GM23338 (cell line): ENCODE results near the gene GAD1. TPM values are rescaled to one million over a fixed set of nuclear protein-coding genes. Genes with fewer than 3 reads are reported as not detected.

ENCODE experiments used
- ATAC-seq: fragments of 200-7000 bp; cut with Tn5 transposase; 3 replicates; pipeline ENCODE4 v1.9.1; 2020
- DNase-seq: peaks from one replicate; pipeline ENCODE4 v3.0.0-alpha.2; 2015; ENCODE audit warnings: low spot score
- H2AFZ ChIP-seq: fragments of 200-600 bp; sonication (generic); 2 replicates; pipeline ENCODE4 v1.8.0; 2016; ENCODE audit warnings: antibody characterized with exemption, mild to moderate bottlenecking, moderate library complexity
- H3F3A ChIP-seq: fragments of 200-600 bp; sonication (generic); replicated peaks from 2 replicates; pipeline ENCODE4 v1.8.0; 2017; ENCODE audit warnings: antibody characterized with exemption, mixed run types, low read depth
- H3K27ac ChIP-seq: fragments of 200-600 bp; sonication (generic); 2 replicates; pipeline ENCODE4 v1.6.1; 2016; ENCODE audit warnings: low read depth
- H3K27me3 ChIP-seq: fragments of 200-600 bp; sonication (generic); 2 replicates; pipeline ENCODE4 v1.8.0; 2016; ENCODE audit warnings: mild to moderate bottlenecking, mixed run types, moderate library complexity; ENCODE audit not compliant: insufficient read depth
- H3K36me3 ChIP-seq: fragments of 200-600 bp; sonication (generic); 2 replicates; pipeline ENCODE4 v1.8.0; 2016; ENCODE audit warnings: mild to moderate bottlenecking; ENCODE audit not compliant: insufficient read depth
- H3K4me1 ChIP-seq: fragments of 200-600 bp; sonication (generic); 2 replicates; pipeline ENCODE4 v1.8.0; 2016; ENCODE audit warnings: mild to moderate bottlenecking, moderate library complexity; ENCODE audit not compliant: insufficient read depth
- H3K4me2 ChIP-seq: fragments of 200-600 bp; sonication (generic); 2 replicates; pipeline ENCODE4 v1.7.1; 2017; ENCODE audit warnings: mixed run types
- H3K4me3 ChIP-seq: fragments of 200-600 bp; sonication (generic); 2 replicates; pipeline ENCODE4 v1.6.1; 2016; ENCODE audit warnings: mixed run types
- H3K79me2 ChIP-seq: fragments of 200-600 bp; sonication (generic); replicated peaks from 2 replicates; pipeline ENCODE4 v1.8.0; 2017; ENCODE audit warnings: mild to moderate bottlenecking; ENCODE audit not compliant: insufficient read depth
- H3K9me2 ChIP-seq: fragments of 200-600 bp; sonication (generic); 2 replicates; pipeline ENCODE4 v1.8.0; 2017; ENCODE audit not compliant: insufficient read depth
- H4K20me1 ChIP-seq: fragments of 200-600 bp; sonication (generic); replicated peaks from 2 replicates; pipeline ENCODE4 v1.8.0; 2017; ENCODE audit warnings: mild to moderate bottlenecking; ENCODE audit not compliant: insufficient read depth
- H3K27ac Mint-ChIP-seq: 2 replicates; pipeline ENCODE4 v1.8.0; 2020; ENCODE audit warnings: inconsistent platforms, mild to moderate bottlenecking, moderate library complexity, mixed read lengths
- H3K27me3 Mint-ChIP-seq: 3 replicates; pipeline ENCODE4 v1.8.0; 2022; ENCODE audit warnings: low read depth, mild to moderate bottlenecking, moderate library complexity, mixed read lengths, inconsistent platforms; ENCODE audit not compliant: insufficient read depth, poor library complexity
- H3K36me3 Mint-ChIP-seq: 3 replicates; pipeline ENCODE4 v1.8.0; 2021; ENCODE audit warnings: low read depth, mild to moderate bottlenecking, inconsistent platforms, moderate library complexity, mixed read lengths
- H3K4me1 Mint-ChIP-seq: 3 replicates; pipeline ENCODE4 v1.8.0; 2020; ENCODE audit warnings: mild to moderate bottlenecking, inconsistent platforms, mixed read lengths
- H3K4me3 Mint-ChIP-seq: 3 replicates; pipeline ENCODE4 v1.8.0; 2021; ENCODE audit warnings: moderate library complexity, mild to moderate bottlenecking, inconsistent platforms, mixed read lengths
- H3K9me3 Mint-ChIP-seq: 3 replicates; pipeline ENCODE4 v1.8.0; 2020; ENCODE audit warnings: moderate library complexity, mild to moderate bottlenecking, inconsistent platforms, mixed read lengths
- CREB1 ChIP-seq: fragments of 250-450 bp; sonication (Bioruptor Pico); IDR thresholded peaks from 2 replicates; pipeline ENCODE4 v1.5.0; 2020; ENCODE audit warnings: low read depth, mild to moderate bottlenecking, moderate library complexity
- EZH2 ChIP-seq: fragments of 200-600 bp; sonication (generic); IDR thresholded peaks from one replicate; pipeline ENCODE4 v1.8.0; 2017; ENCODE audit warnings: antibody characterized with exemption, mild to moderate bottlenecking, low read depth; ENCODE audit not compliant: unreplicated experiment
- EZH2phosphoT487 ChIP-seq: fragments of 200-600 bp; sonication (generic); IDR thresholded peaks from one replicate; pipeline ENCODE4 v1.8.1; 2018; ENCODE audit warnings: antibody characterized with exemption; ENCODE audit not compliant: unreplicated experiment
- JUNB ChIP-seq: IDR thresholded peaks from one replicate; pipeline ENCODE4 v1.6.1; 2016; ENCODE audit warnings: antibody characterized with exemption; ENCODE audit not compliant: unreplicated experiment
- POLR2AphosphoS5 ChIP-seq: IDR thresholded peaks from 2 replicates; pipeline ENCODE4 v1.6.1; 2016; ENCODE audit warnings: antibody characterized with exemption, low read depth
- STAT1 ChIP-seq: IDR thresholded peaks from one replicate; pipeline ENCODE4 v1.6.1; 2016; ENCODE audit warnings: antibody characterized with exemption; ENCODE audit not compliant: unreplicated experiment
- ZNF114 ChIP-seq: fragments of 250-450 bp; sonication (Bioruptor Pico); IDR thresholded peaks from 2 replicates; pipeline ENCODE4 v1.5.0; 2020; ENCODE audit warnings: mild to moderate bottlenecking, moderate library complexity
- ZNF331 ChIP-seq: fragments of 250-450 bp; sonication (Bioruptor Pico); IDR thresholded peaks from 2 replicates; pipeline ENCODE4 v1.5.0; 2020; ENCODE audit warnings: low read depth, mild to moderate bottlenecking, moderate library complexity
- polyA plus RNA-seq: library from polyadenylated mRNA; unstranded; fragments of >200 nt; fragmentation: Nextera tagmentation; extraction: Ambion mirVana; gene quantifications from 2 replicates; pipeline ENCODE4 v1.2.1, GENCODE V29; 2016
- total RNA-seq: library from RNA; depleted of rRNA; stranded (reverse); fragments of >200 nt; shearing (Covaris generic); gene quantifications from 2 replicates; pipeline ENCODE4 v1.2.3, GENCODE V29; 2014
- TF ChIP-seq, protein P1 (sequence below): fragments of 250-450 bp; sonication (Bioruptor Pico); IDR thresholded peaks from 2 replicates; pipeline ENCODE4 v1.5.0; 2020; ENCODE audit warnings: mild to moderate bottlenecking, moderate library complexity
- TF ChIP-seq, protein P2 (sequence below), 2 experiments: fragments of 200-600 bp in 1 of 2; sonication (generic) in 1 of 2; conservative IDR thresholded peaks; 2 replicates each; pipeline versions ENCODE4 v1.5.1 to v1.6.1; 2016 to 2017; ENCODE audit warnings: antibody characterized with exemption in 2 of 2, low read depth in 2 of 2, mild to moderate bottlenecking in 2 of 2, moderate library complexity in 1 of 2
- TF ChIP-seq, protein P3 (sequence below): IDR thresholded peaks from 2 replicates; pipeline ENCODE4 v1.6.1; 2016; ENCODE audit warnings: antibody characterized with exemption
- TF ChIP-seq, protein P4 (sequence below): IDR thresholded peaks from one replicate; pipeline ENCODE4 v1.6.1; 2018; ENCODE audit warnings: antibody characterized with exemption; ENCODE audit not compliant: unreplicated experiment

Gene GAD1
- total and polyA plus RNA-seq, 2 experiments from 2014 or later: 0.17 to 0.34 TPM

DNA sequence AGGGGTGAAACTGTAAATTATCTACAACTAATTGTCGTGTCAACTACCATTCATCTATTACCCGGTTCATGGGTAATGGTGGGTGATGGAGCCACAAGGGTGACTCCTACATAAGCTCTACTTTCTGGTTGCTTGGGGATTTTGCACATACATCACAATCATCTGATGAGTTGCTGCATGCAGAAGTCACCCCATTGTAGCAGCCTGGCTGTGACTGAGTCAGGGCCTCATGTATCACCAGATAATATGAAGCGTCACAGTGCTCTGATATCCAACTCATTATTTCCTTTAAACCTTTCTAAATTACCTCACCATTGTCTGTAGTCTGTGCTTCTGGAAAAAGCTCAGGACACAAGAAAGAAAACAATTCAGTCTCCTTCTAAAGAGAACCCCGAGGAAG is 79.9 kb downstream of the GAD1 start:
- Mint-ChIP-seq H3K27me3 (no peaks in the 10 kb centered on the region), H3K4me1 (0 out of 3 replicates have a peak, but pooled peaks cover 3% of the 10 kb centered on the region), H3K36me3 (no peaks in the 10 kb centered on the region), H3K4me3 (no peak overlapping the region), H3K9me3 (no peaks in the 10 kb centered on the region), H3K27ac (no peak overlapping the region)
- Histone ChIP-seq H3K9me2 (0 out of 2 replicates have a peak, but pooled peaks cover 3% of the 10 kb centered on the region), H3K27me3 (no peaks in the 10 kb centered on the region), H2AFZ (no peak overlapping the region), H3K4me3 (no peak overlapping the region), H3K36me3 (no peaks in the 10 kb centered on the region), H3F3A (no peaks in the 10 kb centered on the region), H3K4me1 (peaks cover 2% of the 10 kb centered on the region), H3K4me2 (no peak overlapping the region), H4K20me1 (no peaks in the 10 kb centered on the region), H3K79me2 (no peaks in the 10 kb centered on the region), H3K27ac (no peak overlapping the region)
- TF ChIP-seq CREB1 (CRISPR knock-in tag) (no peak), EZH2 (no peak), ZNF331 (CRISPR knock-in tag) (no peak), ZNF114 (no peak), EZH2phosphoT487 (no peak), POLR2AphosphoS5 (no peak), JUNB (no peak), STAT1 (no peak)
- TF ChIP-seq, protein P1, sequence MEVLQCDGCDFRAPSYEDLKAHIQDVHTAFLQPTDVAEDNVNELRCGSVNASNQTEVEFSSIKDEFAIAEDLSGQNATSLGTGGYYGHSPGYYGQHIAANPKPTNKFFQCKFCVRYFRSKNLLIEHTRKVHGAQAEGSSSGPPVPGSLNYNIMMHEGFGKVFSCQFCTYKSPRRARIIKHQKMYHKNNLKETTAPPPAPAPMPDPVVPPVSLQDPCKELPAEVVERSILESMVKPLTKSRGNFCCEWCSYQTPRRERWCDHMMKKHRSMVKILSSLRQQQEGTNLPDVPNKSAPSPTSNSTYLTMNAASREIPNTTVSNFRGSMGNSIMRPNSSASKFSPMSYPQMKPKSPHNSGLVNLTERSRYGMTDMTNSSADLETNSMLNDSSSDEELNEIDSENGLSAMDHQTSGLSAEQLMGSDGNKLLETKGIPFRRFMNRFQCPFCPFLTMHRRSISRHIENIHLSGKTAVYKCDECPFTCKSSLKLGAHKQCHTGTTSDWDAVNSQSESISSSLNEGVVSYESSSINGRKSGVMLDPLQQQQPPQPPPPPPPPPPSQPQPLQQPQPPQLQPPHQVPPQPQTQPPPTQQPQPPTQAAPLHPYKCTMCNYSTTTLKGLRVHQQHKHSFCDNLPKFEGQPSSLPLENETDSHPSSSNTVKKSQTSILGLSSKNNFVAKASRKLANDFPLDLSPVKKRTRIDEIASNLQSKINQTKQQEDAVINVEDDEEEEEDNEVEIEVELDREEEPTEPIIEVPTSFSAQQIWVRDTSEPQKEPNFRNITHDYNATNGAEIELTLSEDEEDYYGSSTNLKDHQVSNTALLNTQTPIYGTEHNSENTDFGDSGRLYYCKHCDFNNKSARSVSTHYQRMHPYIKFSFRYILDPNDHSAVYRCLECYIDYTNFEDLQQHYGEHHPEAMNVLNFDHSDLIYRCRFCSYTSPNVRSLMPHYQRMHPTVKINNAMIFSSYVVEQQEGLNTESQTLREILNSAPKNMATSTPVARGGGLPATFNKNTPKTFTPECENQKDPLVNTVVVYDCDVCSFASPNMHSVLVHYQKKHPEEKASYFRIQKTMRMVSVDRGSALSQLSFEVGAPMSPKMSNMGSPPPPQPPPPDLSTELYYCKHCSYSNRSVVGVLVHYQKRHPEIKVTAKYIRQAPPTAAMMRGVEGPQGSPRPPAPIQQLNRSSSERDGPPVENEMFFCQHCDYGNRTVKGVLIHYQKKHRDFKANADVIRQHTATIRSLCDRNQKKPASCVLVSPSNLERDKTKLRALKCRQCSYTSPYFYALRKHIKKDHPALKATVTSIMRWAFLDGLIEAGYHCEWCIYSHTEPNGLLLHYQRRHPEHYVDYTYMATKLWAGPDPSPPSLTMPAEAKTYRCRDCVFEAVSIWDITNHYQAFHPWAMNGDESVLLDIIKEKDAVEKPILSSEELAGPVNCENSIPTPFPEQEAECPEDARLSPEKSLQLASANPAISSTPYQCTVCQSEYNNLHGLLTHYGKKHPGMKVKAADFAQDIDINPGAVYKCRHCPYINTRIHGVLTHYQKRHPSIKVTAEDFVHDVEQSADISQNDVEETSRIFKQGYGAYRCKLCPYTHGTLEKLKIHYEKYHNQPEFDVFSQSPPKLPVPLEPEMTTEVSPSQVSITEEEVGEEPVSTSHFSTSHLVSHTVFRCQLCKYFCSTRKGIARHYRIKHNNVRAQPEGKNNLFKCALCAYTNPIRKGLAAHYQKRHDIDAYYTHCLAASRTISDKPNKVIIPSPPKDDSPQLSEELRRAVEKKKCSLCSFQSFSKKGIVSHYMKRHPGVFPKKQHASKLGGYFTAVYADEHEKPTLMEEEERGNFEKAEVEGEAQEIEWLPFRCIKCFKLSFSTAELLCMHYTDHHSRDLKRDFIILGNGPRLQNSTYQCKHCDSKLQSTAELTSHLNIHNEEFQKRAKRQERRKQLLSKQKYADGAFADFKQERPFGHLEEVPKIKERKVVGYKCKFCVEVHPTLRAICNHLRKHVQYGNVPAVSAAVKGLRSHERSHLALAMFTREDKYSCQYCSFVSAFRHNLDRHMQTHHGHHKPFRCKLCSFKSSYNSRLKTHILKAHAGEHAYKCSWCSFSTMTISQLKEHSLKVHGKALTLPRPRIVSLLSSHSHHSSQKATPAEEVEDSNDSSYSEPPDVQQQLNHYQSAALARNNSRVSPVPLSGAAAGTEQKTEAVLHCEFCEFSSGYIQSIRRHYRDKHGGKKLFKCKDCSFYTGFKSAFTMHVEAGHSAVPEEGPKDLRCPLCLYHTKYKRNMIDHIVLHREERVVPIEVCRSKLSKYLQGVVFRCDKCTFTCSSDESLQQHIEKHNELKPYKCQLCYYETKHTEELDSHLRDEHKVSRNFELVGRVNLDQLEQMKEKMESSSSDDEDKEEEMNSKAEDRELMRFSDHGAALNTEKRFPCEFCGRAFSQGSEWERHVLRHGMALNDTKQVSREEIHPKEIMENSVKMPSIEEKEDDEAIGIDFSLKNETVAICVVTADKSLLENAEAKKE (CRISPR knock-in tag): no peak
- TF ChIP-seq, protein P2, sequence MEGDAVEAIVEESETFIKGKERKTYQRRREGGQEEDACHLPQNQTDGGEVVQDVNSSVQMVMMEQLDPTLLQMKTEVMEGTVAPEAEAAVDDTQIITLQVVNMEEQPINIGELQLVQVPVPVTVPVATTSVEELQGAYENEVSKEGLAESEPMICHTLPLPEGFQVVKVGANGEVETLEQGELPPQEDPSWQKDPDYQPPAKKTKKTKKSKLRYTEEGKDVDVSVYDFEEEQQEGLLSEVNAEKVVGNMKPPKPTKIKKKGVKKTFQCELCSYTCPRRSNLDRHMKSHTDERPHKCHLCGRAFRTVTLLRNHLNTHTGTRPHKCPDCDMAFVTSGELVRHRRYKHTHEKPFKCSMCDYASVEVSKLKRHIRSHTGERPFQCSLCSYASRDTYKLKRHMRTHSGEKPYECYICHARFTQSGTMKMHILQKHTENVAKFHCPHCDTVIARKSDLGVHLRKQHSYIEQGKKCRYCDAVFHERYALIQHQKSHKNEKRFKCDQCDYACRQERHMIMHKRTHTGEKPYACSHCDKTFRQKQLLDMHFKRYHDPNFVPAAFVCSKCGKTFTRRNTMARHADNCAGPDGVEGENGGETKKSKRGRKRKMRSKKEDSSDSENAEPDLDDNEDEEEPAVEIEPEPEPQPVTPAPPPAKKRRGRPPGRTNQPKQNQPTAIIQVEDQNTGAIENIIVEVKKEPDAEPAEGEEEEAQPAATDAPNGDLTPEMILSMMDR (conservative IDR thresholded peaks at IDR 0.05; ENCODE audit: low read depth in 2 of 2): no peak
- TF ChIP-seq, protein P3, sequence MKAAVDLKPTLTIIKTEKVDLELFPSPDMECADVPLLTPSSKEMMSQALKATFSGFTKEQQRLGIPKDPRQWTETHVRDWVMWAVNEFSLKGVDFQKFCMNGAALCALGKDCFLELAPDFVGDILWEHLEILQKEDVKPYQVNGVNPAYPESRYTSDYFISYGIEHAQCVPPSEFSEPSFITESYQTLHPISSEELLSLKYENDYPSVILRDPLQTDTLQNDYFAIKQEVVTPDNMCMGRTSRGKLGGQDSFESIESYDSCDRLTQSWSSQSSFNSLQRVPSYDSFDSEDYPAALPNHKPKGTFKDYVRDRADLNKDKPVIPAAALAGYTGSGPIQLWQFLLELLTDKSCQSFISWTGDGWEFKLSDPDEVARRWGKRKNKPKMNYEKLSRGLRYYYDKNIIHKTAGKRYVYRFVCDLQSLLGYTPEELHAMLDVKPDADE: no peak
- TF ChIP-seq, protein P4, sequence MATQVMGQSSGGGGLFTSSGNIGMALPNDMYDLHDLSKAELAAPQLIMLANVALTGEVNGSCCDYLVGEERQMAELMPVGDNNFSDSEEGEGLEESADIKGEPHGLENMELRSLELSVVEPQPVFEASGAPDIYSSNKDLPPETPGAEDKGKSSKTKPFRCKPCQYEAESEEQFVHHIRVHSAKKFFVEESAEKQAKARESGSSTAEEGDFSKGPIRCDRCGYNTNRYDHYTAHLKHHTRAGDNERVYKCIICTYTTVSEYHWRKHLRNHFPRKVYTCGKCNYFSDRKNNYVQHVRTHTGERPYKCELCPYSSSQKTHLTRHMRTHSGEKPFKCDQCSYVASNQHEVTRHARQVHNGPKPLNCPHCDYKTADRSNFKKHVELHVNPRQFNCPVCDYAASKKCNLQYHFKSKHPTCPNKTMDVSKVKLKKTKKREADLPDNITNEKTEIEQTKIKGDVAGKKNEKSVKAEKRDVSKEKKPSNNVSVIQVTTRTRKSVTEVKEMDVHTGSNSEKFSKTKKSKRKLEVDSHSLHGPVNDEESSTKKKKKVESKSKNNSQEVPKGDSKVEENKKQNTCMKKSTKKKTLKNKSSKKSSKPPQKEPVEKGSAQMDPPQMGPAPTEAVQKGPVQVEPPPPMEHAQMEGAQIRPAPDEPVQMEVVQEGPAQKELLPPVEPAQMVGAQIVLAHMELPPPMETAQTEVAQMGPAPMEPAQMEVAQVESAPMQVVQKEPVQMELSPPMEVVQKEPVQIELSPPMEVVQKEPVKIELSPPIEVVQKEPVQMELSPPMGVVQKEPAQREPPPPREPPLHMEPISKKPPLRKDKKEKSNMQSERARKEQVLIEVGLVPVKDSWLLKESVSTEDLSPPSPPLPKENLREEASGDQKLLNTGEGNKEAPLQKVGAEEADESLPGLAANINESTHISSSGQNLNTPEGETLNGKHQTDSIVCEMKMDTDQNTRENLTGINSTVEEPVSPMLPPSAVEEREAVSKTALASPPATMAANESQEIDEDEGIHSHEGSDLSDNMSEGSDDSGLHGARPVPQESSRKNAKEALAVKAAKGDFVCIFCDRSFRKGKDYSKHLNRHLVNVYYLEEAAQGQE: no peak
- ATAC-seq (no peak), DNase-seq (no peak)
